GM18502 (cell line): ENCODE results near the gene CETN2.

Experiments
- ATAC-seq: cut with Tn5 transposase; IDR thresholded peaks from one replicate; pipeline ENCODE4 v1.9.1; 2021; ENCODE audit warnings: mild to moderate bottlenecking; ENCODE audit not compliant: unreplicated experiment, poor library complexity

CETN2 gene

GRCh38 chrX:152833378-152833777 lies 2.8 kb upstream of the CETN2 start:
- no peak for ATAC-seq

GRCh38 chrX:152832520-152832919 lies 2.0 kb upstream of the CETN2 start:
- no peak for ATAC-seq

GRCh38 chrX:152831391-152831790 lies 834 bp upstream of the CETN2 start:
- no peak for ATAC-seq

GRCh38 chrX:152824841-152825374 lies 5.6 kb downstream of the CETN2 start:
- no peak for ATAC-seq

- ATAC-seq: no peak
Measured at GRCh38 chrX:152823657-152824056, 6.9 kb downstream of the CETN2 start.

- ATAC-seq: no peak
Measured at GRCh38 chrX:152822383-152823086, 8.0 kb downstream of the CETN2 start.

- peak; percentile 46 for ATAC-seq
Measured at GRCh38 chrX:152821145-152821765, 9.3 kb downstream of the CETN2 start.

GRCh38 chrX:152819732-152820131 lies 10.8 kb downstream of the CETN2 start:
- no peak for ATAC-seq

GRCh38 chrX:152819266-152819665 lies 11.3 kb downstream of the CETN2 start:
- no peak for ATAC-seq

GRCh38 chrX:152818356-152818755 lies 12.2 kb downstream of the CETN2 start:
- ATAC-seq: no peak

GRCh38 chrX:152817078-152817764 lies 13.3 kb downstream of the CETN2 start:
- ATAC-seq: no peak

- ATAC-seq: no peak
Measured at GRCh38 chrX:152814048-152814447, 16.5 kb downstream of the CETN2 start.

GRCh38 chrX:152813206-152813605 lies 17.4 kb downstream of the CETN2 start:
- ATAC-seq: no peak

- ATAC-seq: no peak
Measured at GRCh38 chrX:152810403-152810802, 20.2 kb downstream of the CETN2 start.

- ATAC-seq: no peak
Measured at GRCh38 chrX:152806035-152806434, 24.5 kb downstream of the CETN2 start.

- ATAC-seq: no peak
Measured at GRCh38 chrX:152798945-152799344, 31.6 kb downstream of the CETN2 start.

- ATAC-seq: peak; percentile 86
Measured at GRCh38 chrX:152787062-152787461, 43.5 kb downstream of the CETN2 start.
